HG02870 (cell line): ENCODE data around the gene EHBP1.
"Not testable (repeated sequence)": the region's sequence is repeated elsewhere in the genome, so short reads cannot be mapped to it uniquely, and the experiment has no call there.

Source experiments
- ATAC-seq: cut with Tn5 transposase; IDR thresholded peaks from one replicate; pipeline ENCODE4 v1.9.1; 2021; ENCODE audit warnings: mild to moderate bottlenecking, moderate library complexity; ENCODE audit not compliant: unreplicated experiment

The EHBP1 gene

DNA sequence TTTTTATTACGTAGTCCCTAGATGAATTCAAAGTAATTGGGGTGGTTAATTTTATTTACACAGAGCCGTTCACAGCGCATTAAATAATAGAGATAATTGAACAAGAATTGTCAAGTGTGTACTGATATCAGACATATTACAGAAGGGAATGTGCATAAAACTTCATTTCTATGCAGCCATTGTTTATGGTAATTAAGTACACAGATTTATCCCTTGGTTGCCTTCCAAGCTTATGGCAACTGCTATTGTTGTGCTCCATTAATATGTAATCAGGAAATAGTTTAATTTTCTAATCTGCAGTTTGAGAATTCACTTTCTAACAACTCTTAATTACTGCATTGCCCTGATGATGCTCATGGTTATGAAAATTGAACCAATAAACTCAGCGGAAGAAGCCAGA lies 297.8 kb downstream of the EHBP1 start:
- ATAC-seq: no peak

DNA sequence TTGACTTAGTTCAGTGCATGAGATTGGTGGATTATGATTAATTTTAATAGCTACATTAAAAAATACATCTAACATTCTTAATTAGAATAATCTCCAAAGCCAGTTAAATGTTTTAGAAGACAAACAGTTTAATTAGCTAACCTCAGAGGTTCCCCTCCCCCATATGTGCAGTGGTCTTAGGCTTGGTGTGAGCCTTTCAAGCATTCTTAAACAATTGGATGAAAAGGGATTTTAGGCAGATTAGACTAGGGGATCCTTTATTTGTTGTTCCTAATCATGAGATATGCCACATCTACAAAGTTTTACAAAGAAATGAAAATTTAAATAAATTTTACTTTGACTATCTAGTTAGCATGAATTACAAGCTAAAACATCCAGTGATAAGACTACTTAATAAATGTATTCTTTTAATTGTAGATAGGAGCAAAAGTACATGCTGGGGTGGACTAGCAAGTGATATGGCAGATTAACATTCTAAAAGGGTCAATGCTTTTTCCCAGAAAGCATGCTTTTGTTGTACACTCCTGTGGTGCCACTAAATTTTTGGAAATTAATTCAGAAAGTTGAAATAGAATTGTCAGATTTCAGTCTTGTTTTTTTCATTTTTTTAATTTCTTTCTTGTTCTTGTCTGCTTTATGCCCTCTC lies 302.4 kb downstream of the EHBP1 start:
- ATAC-seq: no peak

DNA sequence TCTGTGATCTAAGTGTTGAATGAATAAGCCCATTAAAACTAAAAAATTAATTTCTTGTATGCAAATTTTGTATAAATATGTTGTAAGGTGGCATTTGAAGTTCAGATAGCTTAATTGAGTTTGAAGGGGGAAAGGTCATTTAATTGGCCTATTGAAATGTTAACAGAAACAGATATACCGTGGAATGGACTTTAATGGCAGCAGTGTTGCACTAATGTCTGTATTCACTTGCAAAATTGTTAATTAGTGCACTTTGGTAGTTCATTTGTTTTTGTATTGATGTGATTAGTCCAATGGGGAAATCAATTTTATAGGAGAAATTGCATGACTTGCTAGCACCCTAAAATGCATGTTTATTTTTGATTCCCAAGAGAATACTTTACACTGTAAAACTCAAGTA lies 303.3 kb downstream of the EHBP1 start:
- no peak for ATAC-seq

DNA sequence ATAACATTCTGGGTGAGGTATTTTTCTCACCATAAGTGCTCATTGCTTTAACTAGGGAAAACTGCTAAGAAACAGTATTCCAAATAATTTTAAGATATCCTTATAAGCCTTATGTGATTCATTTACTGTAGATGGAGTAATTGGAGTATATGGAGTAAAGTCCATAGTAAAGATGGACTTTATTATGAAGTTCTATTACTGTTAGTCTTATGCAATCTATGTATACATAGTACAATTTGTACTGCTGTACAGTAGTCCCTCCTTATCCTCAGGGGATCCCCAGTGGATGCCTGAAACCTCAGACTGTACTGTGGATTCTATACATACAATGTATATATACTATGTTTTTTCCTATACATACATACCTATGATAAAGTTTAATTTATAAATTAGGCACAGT lies 304.0 kb downstream of the EHBP1 start:
- ATAC-seq: no peak

DNA sequence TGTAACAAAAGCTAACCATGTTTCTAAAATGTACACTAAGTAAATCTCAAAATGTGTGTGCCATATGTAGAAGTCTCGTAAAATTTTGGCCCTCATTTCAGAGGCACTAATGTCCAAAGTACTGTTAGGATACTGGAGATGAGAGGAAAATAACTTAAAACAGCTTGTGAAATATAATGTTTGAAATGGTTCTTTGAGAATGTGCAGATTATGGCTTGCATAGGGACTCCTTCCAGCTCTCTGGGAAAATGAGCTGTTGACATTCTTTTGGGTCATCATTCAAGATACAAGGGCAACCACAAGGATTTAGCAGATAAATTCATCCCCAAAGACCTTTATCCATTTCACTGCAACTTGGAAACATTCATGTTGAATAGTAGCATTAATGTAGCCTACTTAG lies 307.0 kb downstream of the EHBP1 start:
- ATAC-seq: no peak

DNA sequence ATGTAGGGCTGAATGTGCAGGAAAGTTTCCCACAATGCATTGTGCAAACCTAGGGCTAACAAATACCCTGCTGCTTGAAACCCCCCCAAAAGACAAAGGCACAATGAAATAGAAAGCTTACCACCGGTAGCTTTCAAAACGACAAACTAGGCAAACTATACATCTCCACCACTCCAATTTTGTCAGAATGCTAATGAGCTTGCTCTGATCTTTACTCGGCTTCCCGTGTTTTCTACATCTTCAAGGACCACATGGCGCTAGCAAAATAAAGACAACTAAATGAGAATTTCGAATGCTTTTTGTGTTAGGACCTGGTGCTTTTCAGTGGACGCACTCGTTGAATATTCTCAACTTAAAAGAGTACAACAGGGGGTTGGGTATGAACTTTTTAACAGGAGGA lies 307.9 kb downstream of the EHBP1 start:
- ATAC-seq: no peak

DNA sequence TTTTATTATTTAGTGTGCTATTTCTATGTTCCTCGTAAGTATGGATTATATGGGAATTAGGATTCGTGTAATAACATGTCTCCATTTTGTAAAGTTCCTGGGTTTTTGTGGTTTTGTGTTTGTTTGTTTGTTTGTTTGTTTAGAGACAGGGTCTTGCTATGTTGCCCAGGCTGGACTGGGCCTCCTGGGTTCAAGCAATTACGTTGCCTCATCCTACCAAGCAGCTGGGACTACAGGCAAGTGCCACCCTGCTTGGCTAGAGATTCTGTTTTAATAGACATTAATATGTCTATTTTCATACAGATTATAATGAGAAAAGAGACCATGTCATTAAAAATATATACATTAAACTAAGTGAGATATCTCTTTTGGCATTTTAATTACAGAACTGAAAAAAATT lies 309.9 kb downstream of the EHBP1 start:
- ATAC-seq: no peak

DNA sequence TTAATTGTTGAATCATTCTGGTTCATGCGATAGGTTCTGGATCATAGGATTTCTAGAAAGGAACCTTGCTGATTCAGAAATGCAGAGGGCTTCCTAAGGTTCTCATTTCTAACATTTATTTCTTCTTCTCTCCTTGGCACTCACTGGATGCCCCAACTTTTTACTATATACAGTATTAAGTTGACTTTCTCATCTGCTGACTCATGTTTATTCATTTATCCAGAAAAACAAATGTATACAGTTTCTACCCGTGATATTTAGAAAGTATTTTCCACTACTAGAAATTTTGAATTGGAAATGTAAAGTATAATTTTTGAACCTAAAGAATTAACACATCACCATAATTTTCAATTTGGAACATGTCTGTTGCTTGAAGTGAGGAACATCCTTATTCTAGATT lies 312.9 kb downstream of the EHBP1 start:
- ATAC-seq: no peak

DNA sequence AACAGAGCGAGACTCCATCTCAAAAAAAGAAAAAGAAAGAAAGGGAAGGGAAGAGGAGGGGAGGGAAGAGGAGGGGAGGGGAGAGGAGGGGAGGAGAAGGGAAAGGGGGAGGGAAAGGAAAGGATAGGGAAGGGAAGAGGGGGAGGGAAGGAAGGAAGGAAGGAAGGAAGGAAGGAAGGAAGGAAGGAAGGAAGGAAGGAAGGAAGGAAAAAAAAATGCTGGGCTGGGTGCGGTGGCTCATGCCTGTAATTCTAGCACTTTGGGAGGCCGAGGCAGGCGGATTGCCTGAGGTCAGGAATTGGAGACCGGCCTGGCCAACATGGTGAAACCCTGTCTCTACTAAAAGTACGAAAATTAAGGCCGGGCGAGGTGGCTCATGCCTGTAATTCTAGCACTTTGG lies 314.2 kb downstream of the EHBP1 start:
- not testable (repeated sequence) for ATAC-seq

DNA sequence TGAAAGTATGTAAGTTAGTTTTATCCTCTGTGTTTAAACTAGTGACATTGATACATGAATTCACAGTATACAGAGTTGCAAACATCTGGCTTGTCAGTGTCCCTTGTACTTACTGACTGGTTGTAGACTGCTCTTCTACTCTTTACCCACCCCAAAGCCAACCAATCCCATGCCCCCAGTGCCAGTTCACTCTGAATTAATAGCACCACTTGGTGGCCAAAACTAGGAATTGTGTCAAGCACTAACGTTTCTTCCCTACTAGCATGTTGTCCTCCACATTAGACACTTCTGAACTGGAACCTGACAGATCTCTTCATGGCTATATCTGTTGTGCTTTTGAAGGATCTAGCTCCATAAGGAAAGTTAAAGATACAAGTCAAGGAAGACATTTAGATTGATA lies 317.9 kb downstream of the EHBP1 start:
- no peak for ATAC-seq

DNA sequence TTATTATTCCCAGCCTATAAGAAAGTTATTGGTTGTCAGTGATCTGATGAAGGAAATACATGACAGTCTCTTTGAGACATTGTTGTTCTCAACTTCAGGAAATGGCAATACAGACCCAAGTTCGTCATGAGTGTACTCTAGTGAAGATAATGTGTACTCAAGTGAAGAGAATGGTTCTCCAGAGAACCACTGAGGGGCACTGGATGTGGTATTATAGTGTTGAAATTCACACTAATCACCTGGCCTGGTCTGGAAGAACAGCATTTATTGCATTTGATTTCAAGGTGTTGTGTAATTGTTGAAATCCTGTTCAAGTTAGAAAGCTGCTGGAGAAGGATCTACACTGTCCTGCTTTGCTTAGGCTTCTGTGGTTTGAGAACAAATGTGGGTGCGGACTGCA lies 321.7 kb downstream of the EHBP1 start:
- ATAC-seq: no peak

DNA sequence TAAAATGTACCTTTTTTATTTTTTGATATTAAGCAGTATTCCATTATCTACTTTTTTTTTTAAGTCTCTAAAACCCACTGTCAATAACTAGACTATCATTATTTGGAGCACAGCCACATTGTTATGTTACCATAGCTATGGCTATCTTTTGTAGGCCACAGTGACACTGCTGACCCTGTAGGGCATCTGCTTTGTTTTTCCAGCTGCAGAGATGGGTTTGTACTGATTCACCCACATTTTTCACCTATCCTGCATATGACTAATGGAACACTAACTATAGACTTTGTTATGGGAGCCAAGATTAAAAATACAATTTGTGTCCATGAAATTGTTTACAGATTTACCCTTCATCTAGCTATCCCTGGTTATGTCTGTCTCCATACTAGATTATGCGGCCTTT lies 323.5 kb downstream of the EHBP1 start:
- ATAC-seq: no peak

DNA sequence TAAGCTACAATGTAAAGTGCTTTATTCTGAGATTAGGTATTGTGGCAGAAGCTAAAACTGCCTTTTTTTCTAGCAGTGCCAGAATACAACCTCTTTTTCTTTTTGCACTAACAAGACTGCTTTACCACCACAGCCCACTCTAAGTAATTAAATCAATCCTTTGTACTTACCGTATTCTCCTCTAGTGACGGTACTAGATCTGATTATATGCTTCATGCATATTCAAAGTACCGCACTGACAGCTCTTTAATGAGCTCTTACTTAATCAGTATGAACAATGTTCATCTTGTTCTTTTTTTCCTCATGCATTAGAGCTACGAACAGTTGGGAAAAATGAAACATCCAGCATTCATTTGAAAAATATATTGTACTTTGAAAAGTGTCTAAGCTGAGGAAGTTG lies 329.0 kb downstream of the EHBP1 start:
- ATAC-seq: no peak

DNA sequence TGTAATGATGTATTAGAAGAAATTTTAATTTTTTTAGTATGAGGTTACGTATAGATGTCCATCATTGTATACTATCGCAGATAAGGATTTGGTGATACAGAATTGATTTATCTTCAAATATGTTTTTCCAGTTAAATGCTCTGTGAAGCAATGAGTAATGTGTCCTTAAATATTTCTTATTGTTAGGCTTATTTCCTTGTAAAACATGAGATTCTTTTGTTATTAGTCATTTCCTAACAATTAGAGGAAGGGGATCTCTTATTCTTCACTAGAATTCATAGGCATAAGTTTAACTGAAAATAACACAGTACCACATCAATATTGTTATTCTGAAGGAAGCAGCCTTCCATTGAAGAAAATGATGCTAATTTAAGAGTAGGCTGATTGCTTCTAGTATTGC lies 329.7 kb downstream of the EHBP1 start:
- ATAC-seq: no peak

DNA sequence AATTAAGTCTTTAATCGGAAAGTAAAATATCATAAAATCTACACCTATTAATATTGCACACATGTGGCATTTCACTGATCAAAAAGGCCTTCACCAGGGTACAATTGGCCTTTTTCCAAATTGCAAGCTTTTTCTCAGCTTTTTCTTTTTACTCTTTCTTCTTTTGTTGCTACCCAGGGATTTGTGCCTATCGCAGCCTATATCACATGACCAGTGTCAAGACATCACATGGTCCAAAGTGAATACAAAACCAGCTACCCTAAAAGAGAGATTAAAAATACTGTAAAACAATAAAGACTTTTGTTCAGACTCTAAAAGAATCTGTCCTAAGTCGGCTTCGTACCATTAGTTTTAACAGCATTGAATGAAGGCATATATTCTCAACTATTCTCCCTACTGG lies 330.1 kb downstream of the EHBP1 start:
- ATAC-seq: no peak

DNA sequence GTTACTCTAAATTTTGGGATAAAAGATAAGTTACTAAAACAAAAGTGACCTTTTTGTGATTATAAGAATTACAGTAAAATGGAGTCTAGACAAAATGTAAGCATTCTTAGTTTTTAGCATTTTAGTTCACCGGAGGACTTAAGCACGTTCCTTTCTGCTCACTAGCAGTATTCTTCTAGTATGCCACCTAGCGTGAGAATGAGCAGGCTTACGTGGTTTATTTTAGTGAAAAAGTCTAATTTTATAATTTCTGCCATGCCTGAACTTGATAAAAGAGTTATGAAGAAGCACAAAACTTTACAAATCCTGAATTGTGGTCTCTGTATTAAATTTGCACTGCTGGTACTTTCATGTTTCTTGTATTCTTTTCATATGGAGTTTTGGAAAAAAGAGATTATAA lies 332.5 kb downstream of the EHBP1 start:
- no peak for ATAC-seq

DNA sequence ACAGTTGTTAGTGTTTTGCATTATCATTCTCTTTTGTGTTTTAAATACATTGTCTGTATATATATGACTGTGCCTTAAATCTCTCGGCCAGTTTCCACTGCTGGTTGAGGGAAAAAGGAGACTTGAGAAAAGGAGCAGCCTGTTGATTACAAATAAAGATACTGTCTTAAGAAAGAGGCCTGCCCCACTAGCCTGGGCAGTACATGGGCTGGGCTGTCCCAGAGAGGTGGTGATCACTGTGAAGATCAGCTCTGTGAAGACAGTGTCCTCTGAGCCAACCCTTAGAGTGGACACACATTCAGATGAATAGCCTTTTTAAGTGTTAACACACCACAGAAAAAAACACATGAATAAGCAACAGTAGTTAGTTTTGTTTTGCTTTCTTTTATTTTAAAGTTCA lies 335.1 kb downstream of the EHBP1 start:
- no peak for ATAC-seq

DNA sequence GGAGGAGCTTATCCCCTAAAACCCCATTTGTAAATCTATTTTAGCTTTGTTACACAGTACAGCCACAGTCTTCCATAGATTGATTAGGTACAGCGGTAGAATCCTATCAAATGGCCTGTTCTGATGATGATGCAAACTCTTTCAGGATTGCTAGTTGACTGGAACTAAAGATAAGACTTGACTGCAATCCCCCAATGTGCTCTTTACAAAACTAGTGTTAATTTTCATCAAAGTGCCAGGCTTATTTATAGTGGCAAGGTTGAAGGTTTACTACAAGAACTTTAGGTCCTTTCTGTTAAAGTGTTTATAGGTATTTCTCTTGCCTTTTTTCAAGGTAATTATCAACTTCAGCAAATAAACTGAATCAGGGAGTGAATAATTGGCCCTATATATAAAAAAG lies 336.1 kb downstream of the EHBP1 start:
- no peak for ATAC-seq

DNA sequence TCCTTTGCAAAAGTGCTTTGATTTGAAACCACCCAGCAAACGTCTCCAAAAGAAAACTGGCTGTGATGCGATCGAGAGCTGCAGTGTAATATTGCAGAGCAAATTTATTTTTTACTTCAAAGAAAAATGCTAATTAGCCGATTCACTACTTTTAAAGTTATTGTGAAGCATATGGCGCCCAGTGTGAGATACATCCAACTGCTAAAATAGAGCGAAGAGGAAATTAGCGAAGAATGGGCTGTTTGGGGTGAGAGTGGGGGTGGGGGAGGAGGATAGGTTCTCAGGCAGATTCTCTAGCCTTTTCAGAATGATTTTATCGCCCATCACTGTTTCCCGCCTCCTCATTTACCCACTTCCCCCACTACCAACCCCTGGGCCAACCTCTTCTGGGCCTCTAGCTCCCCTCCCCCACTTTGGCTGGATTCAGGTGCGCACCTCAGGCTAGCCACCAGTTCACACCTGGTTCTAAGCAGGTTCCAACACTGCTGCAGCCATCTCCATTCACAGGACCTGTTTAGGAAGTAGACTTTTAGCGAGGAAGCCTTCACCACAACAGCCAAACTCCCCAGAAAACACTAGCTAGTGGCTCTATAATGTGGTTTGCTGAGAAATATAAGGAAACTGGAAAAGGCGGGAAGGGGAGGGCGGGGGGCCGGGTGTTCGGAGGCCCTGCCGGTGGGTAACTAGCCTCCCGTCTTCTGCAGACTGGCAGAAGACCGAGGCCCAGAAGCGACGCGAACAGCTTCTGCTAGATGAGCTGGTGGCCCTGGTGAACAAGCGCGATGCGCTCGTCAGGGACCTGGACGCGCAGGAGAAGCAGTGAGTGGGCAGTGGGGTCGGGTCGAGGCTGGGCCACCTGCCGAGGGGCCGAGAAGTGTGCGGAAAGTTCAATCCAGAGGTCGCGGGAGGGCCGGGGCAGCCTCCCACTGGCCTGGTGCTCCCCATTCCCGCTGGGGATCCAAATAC lies 339.1 kb downstream of the EHBP1 start:
- ATAC-seq: no peak

DNA sequence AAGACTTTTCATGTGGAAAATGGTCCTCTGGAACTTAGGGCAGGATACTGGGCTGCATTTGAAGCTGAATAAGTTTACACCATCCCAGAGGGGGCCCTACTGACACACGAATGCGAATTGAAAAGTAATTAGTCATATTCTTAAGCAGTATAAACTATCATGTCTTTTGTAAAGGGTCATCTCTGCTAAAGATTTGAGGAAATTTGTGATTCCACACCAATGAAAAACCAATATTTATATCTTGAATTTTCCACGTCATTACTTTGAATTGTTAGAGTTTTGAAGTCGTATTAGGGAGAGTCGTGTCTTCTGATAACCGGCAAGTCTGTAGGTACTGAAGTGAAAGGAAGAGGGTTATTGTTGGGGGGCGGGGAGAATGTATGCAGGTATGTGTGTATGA lies 341.0 kb downstream of the EHBP1 start:
- no peak for ATAC-seq

DNA sequence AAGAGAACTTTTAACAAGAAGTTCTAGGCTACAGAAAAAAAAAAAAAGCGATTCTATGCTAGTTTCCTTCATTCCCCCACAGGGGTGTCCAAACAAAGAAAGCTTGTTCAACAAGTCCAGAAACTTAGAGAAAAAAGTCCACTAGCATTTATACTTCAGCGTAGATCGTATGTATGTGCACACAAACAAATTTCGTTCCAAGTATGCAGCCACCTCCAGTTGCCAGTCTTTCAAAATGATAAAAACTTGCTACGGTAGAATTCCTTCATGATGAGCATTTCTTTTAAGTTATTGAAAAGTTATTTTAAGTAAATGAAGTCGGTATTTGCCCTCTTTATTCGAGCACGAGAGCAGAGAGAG lies 341.4 kb downstream of the EHBP1 start:
- no peak for ATAC-seq
